Natural killer cell (primary cell): ENCODE results near the gene CCDC85A. TPM values are rescaled to one million over a fixed set of nuclear protein-coding genes. Genes with fewer than 3 reads are reported as not detected.

Experiments
- ATAC-seq, 3 donors: fragments of 150-1000 bp in 2 of 3; fragments of 200-7000 bp in 1 of 3; cut with Tn5 transposase; 1 replicate in 1 of 3; 2 replicates in 2 of 3; pipeline ENCODE4 v1.10.0; 2021; ENCODE audit warnings: mild to moderate bottlenecking in 2 of 3, moderate library complexity in 2 of 3
- DNase-seq, 2 donors: peaks; one replicate each; pipeline versions ENCODE4 v3.0.0 to v3.0.0-alpha.2; 2013 to 2021; ENCODE audit warnings: mixed read lengths in 1 of 2
- H3K27ac ChIP-seq: one replicate; pipeline ENCODE4 v1.5.1; 2013; ENCODE audit warnings: mild to moderate bottlenecking, low read length
- H3K27me3 ChIP-seq: one replicate; pipeline ENCODE4 v1.6.1; 2013; ENCODE audit warnings: low read length; ENCODE audit not compliant: control insufficient read depth, insufficient read depth
- H3K36me3 ChIP-seq: one replicate; pipeline ENCODE4 v1.6.1; 2013; ENCODE audit warnings: low read length; ENCODE audit not compliant: control insufficient read depth, insufficient read depth
- H3K4me1 ChIP-seq: one replicate; pipeline ENCODE4 v1.6.1; 2013; ENCODE audit warnings: low read length; ENCODE audit not compliant: control insufficient read depth, insufficient read depth
- H3K4me3 ChIP-seq: one replicate; pipeline ENCODE4 v1.5.1; 2013; ENCODE audit warnings: low read length
- H3K9me3 ChIP-seq: one replicate; pipeline ENCODE4 v1.6.1; 2013; ENCODE audit warnings: low read length; ENCODE audit not compliant: control insufficient read depth, insufficient read depth
- H3K27ac Mint-ChIP-seq, 2 donors: one replicate each; pipeline ENCODE4 v1.8.0; 2022; ENCODE audit warnings: mild to moderate bottlenecking in 2 of 2, mixed read lengths in 2 of 2, moderate library complexity in 1 of 2
- H3K27me3 Mint-ChIP-seq, 2 donors: one replicate each; pipeline ENCODE4 v1.8.0; 2022; ENCODE audit warnings: low read depth in 2 of 2, mixed read lengths in 2 of 2
- H3K36me3 Mint-ChIP-seq: one replicate; pipeline ENCODE4 v1.8.0; 2022; ENCODE audit warnings: mixed read lengths
- H3K4me1 Mint-ChIP-seq, 2 donors: one replicate each; pipeline ENCODE4 v1.8.0; 2022; ENCODE audit warnings: mixed read lengths in 2 of 2
- H3K4me3 Mint-ChIP-seq: one replicate; pipeline ENCODE4 v1.8.0; 2022; ENCODE audit warnings: mild to moderate bottlenecking, moderate library complexity, mixed read lengths
- H3K9me3 Mint-ChIP-seq, 2 donors: one replicate each; pipeline ENCODE4 v1.8.0; 2022; ENCODE audit warnings: mixed read lengths in 2 of 2
- WGBS: methylation state at CpG from one replicate; pipeline ENCODE4 v1.1.7; 2013; ENCODE audit warnings: missing lambda C conversion rate; ENCODE audit not compliant: insufficient coverage; 5-methylcytosine and 5-hydroxymethylcytosine counted together
- intact Hi-C: fragments of 100-400 bp; cut with micrococcal nuclease; formaldehyde crosslinking; loops from one replicate; pipeline ENCODE4 v1.14.2; 2022
- total RNA-seq, 4 donors: library from RNA; stranded (reverse); fragments of 120-200 nt in 1 of 4; gene quantifications; one replicate each; pipeline versions ENCODE4 v1.2.3 to v1.2.4, GENCODE V29; 2013 to 2022
- TF ChIP-seq, protein P1 (sequence below): fragments of 200-600 bp; IDR thresholded peaks from one replicate; pipeline ENCODE4 v1.8.0; 2022; ENCODE audit warnings: antibody characterized with exemption

The CCDC85A gene
- total RNA-seq, 3 donors from 2014 or later (not counting 1 experiment from before 2014, with no cell fraction given) = not detected

DNA sequence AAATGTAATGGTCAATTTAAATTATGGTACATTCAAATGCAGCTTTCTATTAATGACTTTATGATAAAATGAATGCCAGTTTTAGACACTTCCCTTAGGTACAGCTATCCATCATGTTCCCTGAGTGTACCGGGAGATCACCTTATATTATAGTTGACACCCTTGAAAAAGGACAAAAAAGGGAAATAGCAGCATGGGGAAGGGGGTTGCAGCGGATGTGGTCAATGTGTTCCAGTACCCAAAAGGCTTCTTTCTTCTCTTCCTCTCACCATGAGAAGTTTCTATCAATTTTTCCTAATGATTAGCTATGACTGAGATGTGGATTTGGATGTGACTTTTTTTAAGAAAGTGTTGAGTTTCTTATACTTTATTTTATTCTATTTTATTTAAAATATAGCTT, 154.4 kb downstream of the CCDC85A start:
- TF ChIP-seq, protein P1, sequence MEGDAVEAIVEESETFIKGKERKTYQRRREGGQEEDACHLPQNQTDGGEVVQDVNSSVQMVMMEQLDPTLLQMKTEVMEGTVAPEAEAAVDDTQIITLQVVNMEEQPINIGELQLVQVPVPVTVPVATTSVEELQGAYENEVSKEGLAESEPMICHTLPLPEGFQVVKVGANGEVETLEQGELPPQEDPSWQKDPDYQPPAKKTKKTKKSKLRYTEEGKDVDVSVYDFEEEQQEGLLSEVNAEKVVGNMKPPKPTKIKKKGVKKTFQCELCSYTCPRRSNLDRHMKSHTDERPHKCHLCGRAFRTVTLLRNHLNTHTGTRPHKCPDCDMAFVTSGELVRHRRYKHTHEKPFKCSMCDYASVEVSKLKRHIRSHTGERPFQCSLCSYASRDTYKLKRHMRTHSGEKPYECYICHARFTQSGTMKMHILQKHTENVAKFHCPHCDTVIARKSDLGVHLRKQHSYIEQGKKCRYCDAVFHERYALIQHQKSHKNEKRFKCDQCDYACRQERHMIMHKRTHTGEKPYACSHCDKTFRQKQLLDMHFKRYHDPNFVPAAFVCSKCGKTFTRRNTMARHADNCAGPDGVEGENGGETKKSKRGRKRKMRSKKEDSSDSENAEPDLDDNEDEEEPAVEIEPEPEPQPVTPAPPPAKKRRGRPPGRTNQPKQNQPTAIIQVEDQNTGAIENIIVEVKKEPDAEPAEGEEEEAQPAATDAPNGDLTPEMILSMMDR = no peak
- intact Hi-C loops = no loop called here
- H3K9me3 ChIP-seq = peaks cover 4% of the 10 kb centered on the region
- Mint-ChIP-seq H3K36me3 (no peaks in the 10 kb centered on the region), H3K27ac (no peak overlapping the region), H3K4me1 (no peaks in the 10 kb centered on the region), H3K4me3 (no peak overlapping the region), H3K9me3 (peaks cover 3% of the 10 kb centered on the region in 2 donors), H3K27me3 (no peaks in the 10 kb centered on the region)
- no peaks in the 10 kb centered on the region for H3K36me3 ChIP-seq
- H3K4me3 ChIP-seq = no peak overlapping the region
- no peaks in the 10 kb centered on the region for H3K4me1 ChIP-seq
- H3K27me3 ChIP-seq = no peaks in the 10 kb centered on the region
- DNase-seq (no peak), ATAC-seq (no peak)
- 100% methylated on average over 1 of the region's 2 CpGs for WGBS
- H3K27ac ChIP-seq = no peak overlapping the region

DNA sequence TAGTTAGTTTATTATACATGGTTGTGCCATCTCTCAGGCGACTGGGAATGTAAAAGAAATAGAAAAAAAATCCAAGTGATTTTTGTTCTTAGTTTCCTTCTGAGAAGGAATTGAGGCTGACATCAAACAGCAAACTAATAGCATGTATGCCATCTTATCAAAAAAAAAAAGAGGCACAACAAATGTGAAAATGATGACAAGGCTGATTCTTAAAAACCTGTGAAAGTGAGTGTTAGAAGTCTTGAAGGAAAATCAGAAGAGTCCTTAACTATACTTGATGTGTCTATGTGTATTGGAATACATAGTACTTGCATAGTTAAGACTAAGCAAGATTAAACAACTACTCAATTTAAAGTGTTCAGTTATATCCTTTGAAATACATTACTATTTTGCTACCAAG, 161.0 kb downstream of the CCDC85A start:
- TF ChIP-seq, protein P1 = no peak
- H3K27me3 Mint-ChIP-seq = no peaks in the 10 kb centered on the region
- intact Hi-C loops = no loop called here
- Histone ChIP-seq H3K4me1 (no peaks in the 10 kb centered on the region), H3K27ac (no peak overlapping the region), H3K36me3 (no peaks in the 10 kb centered on the region), H3K4me3 (no peak overlapping the region), H3K27me3 (no peaks in the 10 kb centered on the region), H3K9me3 (peaks cover 4% of the 10 kb centered on the region)
- no peaks in the 10 kb centered on the region for H3K4me1 Mint-ChIP-seq
- ATAC-seq = no peak
- WGBS = no CpG with 5 or more reads among the region's 1 CpG
- H3K27ac Mint-ChIP-seq = no peak overlapping the region
- H3K36me3 Mint-ChIP-seq = no peaks in the 10 kb centered on the region
- no peak overlapping the region for H3K4me3 Mint-ChIP-seq
- peaks cover 3 to 9% of the 10 kb centered on the region in 2 donors for H3K9me3 Mint-ChIP-seq
- no peak for DNase-seq

DNA sequence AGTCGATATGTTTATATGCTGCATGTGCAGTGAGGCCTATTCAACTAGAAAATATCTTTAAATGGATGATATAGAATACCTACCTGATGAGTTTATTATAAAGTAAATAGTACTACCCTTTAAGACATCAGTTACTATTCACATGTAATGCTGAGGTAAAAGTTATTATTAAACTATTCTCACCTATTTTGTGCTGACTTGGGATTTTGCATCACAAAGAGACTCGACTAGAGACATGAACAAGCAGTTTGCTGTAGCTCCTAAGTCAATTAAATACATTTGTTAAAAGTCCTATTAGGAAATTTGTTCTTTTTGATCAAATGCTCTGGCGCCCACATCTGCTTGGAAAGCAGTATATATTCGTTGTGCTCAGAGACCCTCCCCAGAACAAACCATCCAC, 164.1 kb downstream of the CCDC85A start:
- no peak overlapping the region for H3K4me3 Mint-ChIP-seq
- Histone ChIP-seq H3K9me3 (no peaks in the 10 kb centered on the region), H3K27ac (no peak overlapping the region), H3K4me3 (no peak overlapping the region), H3K4me1 (no peaks in the 10 kb centered on the region), H3K27me3 (no peaks in the 10 kb centered on the region), H3K36me3 (no peaks in the 10 kb centered on the region)
- no peak overlapping the region for H3K27ac Mint-ChIP-seq
- H3K4me1 Mint-ChIP-seq = no peaks in the 10 kb centered on the region
- ATAC-seq (no peak), DNase-seq (no peak)
- intact Hi-C loops = no loop called here
- no peaks in the 10 kb centered on the region for H3K36me3 Mint-ChIP-seq
- WGBS = 76% methylated on average over 3 of the region's 4 CpGs
- H3K9me3 Mint-ChIP-seq = peaks cover 3 to 8% of the 10 kb centered on the region in 2 donors
- no peaks in the 10 kb centered on the region for H3K27me3 Mint-ChIP-seq
- TF ChIP-seq, protein P1 = no peak
